ENCODE measurements around the gene UVRAG.

UVRAG gene

GRCh38 chr11:76170468-76170867, 355.5 kb downstream of the UVRAG start:
- no peak for DNase-seq (ENCODE audit: low spot score)

- no peak for DNase-seq (ENCODE audit: low spot score)
These were observed 357.6 kb downstream of the UVRAG start for GRCh38 chr11:76172583-76172982.

GRCh38 chr11:76173663-76174062, 358.7 kb downstream of the UVRAG start:
- no peak for DNase-seq (ENCODE audit: low spot score)

- no peak for DNase-seq (ENCODE audit: low spot score)
These were observed 359.3 kb downstream of the UVRAG start for GRCh38 chr11:76174330-76174729.

- DNase-seq (ENCODE audit: low spot score), result no peak
These were observed 360.8 kb downstream of the UVRAG start for GRCh38 chr11:76175783-76176182.

GRCh38 chr11:76176463-76176862, 361.5 kb downstream of the UVRAG start:
- DNase-seq (ENCODE audit: low spot score), result no peak

GRCh38 chr11:76177250-76177686, 362.3 kb downstream of the UVRAG start:
- no peak for DNase-seq (ENCODE audit: low spot score)

GRCh38 chr11:76179147-76179546, 364.1 kb downstream of the UVRAG start:
- no peak for DNase-seq (ENCODE audit: low spot score)

- DNase-seq (ENCODE audit: low spot score), result peak; percentile 63
These were observed 366.4 kb downstream of the UVRAG start for GRCh38 chr11:76181371-76181770.

GRCh38 chr11:76184551-76184993, 369.6 kb downstream of the UVRAG start:
- no peak for DNase-seq (ENCODE audit: low spot score)

GRCh38 chr11:76185511-76185910, 370.5 kb downstream of the UVRAG start:
- DNase-seq (ENCODE audit: low spot score), result no peak

GRCh38 chr11:76185931-76186401, 371.0 kb downstream of the UVRAG start:
- DNase-seq (ENCODE audit: low spot score), result no peak

GRCh38 chr11:76186776-76187279, 371.8 kb downstream of the UVRAG start:
- DNase-seq (ENCODE audit: low spot score), result no peak

- DNase-seq (ENCODE audit: low spot score), result no peak
These were observed 373.9 kb downstream of the UVRAG start for GRCh38 chr11:76188873-76189272.

- DNase-seq (ENCODE audit: low spot score), result no peak
These were observed 374.7 kb downstream of the UVRAG start for GRCh38 chr11:76189682-76190081.

- DNase-seq (ENCODE audit: low spot score), result no peak
These were observed 375.4 kb downstream of the UVRAG start for GRCh38 chr11:76190376-76190775.
